GM19193 (cell line): ENCODE results near the gene RUFY3.
A peak's percentile ranks its signal among the peaks of the same experiment; 100 is the strongest.

Experiments used
- POLR2A ChIP-seq: IDR thresholded peaks from 4 replicates; pipeline ENCODE4 v1.6.1; 2011; ENCODE audit not compliant: insufficient read depth, insufficient read length; ENCODE audit errors: extremely low read depth

The RUFY3 gene

DNA sequence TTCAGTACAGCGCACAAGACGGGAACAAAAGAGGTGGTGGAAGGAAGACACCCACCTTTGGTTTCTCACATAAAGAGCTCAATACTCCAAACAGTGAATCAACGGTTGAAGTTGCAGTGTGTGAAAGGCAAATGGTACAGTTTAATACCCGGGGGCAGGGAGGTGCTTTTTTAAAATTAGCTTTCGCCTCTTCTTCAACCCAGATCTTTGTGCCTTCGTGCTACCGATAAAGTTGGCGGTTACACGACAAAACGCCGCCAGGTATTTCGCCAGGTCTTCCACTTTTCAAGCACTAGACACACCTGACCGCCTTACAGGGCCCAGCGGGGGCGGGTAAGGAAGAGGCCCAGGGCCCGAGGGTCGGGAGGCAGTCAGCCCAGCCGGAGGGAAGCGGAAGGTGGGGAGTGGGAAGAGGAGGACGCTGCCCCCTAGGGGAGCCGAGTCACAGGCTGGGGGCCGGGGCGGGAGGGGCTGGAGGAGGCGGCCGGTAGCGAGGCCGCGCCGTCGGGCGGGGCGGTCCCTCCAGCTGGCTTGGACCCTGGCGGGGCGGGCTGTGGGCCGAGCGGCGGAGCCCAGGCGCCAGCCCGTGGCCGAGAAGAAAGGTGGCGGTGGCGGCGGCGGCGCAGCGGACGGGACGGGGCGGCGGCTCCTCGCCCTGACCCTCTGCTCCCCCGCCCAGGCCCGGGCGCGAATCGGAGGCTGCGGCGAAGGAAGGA, 17.4 kb upstream of the RUFY3 start:
- TF ChIP-seq POLR2A, result no peak

DNA sequence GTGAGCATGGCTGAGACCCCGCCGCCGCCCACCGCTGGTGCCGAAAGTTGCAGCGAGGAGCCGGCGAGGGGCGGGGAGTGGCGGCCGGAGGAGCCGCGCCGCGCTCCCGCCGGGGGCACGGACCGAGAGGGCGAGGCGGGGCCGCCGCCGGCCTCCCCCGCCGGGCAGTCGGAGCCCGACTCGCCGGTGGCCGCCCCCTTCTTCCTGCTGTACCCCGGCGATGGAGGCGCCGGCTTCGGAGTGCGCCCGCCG, 16.9 kb upstream of the RUFY3 start:
- no peak for TF ChIP-seq POLR2A

DNA sequence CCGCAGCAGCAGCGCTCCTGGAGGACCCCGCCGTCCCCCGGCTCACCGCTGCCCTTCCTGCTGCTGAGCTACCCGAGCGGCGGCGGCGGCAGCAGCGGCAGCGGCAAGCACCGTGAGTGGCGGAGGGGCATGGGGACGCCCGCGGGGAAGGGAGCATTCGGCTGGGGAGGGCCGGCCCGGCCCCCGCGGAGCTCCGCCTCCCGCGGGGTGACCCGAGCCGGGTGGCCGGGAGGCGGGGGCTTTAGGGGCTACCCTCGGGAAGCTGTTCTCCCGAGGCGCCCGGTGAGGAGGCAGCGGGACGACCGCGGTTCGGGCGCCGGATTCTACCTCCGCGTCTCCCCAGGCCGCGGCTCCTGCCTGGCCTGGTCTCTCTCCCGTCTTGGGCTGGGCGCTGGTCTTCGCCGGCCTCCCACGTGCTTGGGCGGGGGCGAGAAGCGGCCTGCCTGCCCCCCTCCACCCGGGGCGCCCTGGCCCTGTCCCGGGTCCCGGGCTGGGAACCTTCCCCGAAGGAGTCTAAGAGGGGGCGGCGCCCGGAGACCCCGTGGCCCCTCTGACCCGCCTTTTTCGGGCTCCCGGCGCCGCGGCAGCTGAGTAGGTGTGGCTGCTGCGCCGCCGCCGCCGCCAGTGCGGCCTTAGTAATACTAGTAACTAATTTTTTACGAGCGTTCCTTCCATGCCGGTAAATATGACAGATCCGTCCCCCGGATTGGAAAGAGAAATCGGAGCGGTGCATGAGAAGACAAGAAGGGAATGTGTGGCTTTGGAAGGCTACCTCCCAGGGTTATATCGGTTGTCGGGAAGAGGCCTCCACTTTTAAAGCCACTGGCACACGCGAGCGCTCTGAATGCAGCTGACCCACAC, 16.4 kb upstream of the RUFY3 start:
- peak; percentile 47 for TF ChIP-seq POLR2A

DNA sequence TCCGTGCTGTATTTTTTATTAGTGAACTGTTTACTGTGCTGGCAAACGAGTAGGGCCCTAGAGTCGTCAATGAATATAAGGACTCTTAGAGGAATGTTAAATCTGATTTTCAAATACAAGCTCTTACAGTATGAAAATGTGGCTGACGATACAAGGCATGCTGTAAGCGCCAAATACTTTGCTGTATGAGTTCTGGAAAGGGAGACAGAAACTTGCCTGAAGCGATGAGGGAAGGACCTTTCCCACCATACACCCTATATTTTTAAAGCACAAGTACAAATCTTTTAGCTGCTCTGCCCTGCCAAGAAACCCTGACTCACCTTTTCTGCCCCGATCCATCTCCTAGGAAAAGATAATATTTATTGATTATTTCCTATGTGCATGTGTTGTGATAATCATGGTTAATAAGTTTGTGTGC, 15.7 kb upstream of the RUFY3 start:
- TF ChIP-seq POLR2A, result no peak

DNA sequence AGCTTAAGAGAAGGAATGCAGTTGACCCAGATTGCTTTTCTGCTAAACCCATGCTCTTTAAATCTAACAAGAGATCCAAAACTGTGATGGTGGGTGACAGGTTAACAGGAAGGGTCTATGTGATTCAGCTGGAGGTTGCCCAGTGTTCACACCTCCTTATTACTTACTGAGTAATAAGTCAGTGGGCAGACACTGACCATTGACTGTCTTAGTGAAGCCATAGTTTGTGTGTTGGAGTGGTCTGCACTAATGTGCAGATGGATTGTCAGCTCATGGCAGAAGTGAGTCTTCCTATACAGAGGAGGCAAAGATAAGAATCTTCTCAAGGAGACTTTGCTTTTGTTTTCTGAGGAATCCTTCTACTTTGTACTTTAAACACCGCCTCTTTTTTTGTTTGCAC, 15.2 kb upstream of the RUFY3 start:
- no peak for TF ChIP-seq POLR2A

DNA sequence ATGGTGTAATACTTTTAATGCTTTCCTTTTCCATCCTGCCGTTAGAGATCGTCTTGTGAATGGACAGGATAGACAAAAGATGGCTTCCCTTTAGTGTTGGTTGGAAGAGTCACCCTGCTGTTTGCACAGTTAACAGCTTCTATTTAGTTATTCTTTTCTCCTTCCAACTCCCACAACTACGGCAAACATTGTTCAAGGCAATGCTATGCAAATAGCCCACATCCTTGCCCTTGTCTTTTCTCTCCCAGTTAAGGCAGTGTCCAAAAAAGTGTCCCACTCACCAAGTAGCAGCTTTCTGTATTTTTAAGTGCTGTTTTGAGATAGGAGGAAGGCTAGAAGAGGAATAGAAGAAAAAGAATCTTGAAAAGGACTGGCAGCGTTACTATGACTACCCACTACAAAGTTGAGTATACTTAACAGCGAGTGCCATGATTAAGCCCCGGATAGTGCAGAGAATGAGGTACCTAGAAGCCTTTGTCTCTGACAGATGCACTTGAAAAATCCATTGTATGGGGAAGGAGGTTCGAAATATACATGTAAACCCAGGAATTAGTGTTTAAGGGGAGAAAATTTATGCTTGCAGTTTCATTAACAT, 12.1 kb upstream of the RUFY3 start:
- TF ChIP-seq POLR2A, result no peak

DNA sequence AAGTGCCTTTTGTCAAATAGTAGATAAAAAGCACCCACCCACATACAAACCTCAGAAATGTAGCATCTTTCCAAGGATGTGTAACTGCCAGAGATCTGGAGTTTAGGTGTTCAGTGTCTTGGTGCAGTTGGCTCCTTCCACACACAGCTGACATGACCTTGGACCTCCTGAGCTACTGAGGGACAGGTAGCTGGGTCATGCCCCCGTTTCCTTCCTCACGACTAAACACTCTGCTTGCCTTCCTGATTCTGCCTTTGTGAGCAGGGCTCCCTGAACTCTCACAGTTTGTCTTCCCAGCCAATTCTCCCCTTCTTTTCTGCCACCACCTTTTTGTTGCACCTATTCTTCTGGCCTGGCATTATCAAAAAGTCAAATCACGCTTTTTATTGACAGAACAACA, 10.2 kb upstream of the RUFY3 start:
- no peak for TF ChIP-seq POLR2A

DNA sequence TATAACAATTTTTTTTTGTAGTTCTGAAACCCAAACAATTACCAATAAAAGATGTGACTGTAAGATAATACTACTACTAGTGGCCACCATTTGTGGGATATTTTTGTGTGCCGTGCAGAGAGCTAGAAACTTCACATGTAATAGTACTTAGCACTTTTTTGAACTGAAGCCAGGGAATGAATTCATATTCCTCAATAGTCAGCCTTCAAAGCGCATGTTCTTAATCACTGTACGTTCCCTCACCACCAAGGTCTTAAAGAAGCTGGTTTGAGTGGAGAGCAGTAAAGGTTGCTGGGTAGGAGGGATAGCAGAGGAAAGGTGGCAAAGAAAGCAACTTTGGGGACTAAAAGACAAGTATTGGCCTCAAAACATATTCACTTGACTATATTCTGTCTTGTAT, 9.6 kb upstream of the RUFY3 start:
- TF ChIP-seq POLR2A, result no peak

DNA sequence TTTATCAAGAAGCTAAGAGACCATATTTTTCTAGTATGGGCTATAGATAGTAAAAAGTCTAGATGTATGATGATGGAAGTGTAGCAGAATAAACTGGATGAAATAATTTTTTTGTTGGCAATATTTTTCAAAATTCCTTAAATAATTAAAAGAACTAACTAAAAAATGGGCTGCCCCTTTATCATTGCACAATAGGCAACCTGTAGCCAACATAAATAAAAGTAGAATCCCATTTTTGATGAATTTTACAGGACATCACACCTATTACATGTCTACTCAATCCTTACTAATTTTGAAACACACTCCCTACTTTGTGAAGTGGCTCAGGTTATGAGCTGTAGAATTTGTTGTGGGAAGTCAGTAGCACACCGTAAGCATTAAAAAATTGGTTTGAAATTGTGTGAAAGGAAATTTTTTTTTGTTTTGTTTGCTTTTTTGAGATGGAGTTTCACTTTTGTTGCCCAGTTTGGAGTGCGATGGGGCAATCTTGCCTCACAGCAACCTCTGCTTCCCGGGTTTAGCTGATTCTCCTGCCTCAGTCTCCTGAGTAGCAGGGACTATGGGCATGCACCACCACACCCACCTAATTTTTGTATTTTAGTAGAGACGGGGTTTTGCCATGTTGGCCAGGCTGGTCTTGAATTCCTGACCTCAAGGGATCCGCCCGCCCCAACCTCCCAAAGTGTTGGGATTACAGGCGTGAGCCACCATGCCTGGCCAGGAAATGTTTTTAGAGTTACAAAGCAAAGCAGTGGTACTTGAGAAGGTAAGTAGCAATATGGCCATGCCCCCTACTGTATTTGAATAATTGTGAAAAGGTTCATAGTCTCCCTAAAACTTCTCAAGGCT, 8.9 kb upstream of the RUFY3 start:
- TF ChIP-seq POLR2A, result no peak

DNA sequence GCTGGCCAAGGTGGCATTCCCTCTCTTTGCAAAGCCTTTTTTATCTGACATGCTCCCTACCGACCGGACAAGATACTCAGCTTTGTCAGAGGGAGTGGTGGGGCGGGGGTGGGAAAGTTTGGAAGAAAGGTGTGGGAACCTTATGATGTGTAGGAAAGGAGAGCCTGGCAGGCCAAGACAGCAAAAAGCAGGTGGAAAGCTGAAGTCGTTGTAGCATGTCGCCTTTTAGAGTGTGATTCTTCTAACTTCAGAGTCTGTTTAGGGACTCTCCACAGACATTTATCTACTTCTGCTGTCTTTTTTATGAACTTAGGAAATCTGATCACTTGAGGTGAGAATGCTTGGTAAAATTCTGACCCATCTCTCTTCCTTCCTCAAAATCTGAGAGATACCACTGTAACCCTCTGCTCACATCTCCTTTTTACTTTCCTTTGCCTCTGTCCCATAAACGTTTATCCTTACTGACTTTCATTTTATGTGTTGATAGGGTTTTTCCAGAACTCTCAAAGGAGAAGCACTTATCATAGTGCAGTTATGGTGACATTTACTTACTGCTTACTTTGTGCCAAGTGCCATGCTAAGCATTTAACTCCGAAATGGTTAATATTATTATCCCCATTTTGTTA, 8.2 kb upstream of the RUFY3 start:
- TF ChIP-seq POLR2A, result no peak

DNA sequence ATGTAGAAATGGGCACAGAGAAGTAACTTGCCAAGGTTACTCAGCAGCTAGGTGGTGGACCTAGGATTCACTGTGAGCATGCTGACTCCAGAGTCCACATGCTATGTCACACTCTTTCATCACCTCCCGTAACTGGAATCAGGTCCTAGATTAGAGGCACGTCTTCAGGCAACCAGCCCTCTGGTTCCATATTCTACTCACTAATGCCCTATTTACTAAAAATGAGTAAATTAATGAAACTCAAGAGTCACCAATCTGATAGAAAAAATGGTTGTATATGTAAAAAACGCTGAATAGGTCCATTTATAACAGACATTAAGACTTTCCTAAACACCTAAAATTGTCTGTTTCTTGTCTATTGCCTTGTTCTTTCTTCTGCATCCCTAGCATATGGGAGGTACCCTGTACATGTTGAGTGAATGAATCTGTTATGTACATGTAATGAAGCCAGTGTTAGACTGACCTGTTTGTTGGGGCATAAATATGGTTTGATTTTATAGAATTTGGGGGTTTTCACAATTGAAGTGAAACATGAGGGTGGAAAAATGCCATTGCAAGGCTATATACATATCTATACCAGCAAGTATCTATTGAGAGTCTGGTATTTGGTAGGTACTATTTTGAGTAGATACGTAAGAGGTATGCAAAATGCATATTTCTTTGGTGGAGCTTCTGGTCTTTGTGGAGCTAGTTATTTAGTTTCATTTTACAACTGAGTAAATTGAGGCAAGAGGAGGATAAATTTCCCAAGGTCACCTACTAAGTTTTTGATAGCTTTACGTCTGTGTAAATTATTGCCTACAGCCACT, 7.5 kb upstream of the RUFY3 start:
- TF ChIP-seq POLR2A, result no peak

DNA sequence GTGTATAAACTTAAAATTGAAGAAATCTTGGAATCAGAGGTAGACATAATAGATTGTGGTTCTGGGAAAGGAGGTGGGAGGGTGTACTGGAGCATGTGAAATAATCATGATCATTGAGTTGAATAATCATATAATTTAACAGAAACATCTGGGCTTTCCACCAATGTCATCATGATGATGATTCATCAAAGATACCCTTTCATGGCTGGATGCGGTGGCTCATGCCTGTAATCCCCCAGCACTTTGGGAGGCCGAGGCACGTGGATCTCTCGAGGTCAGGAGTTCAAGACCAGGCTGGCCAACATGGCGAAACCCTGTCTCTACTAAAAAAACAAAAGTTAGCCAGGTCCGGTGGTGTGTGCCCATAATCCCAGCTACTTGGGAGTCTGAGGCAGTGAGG, 6.7 kb upstream of the RUFY3 start:
- no peak for TF ChIP-seq POLR2A

DNA sequence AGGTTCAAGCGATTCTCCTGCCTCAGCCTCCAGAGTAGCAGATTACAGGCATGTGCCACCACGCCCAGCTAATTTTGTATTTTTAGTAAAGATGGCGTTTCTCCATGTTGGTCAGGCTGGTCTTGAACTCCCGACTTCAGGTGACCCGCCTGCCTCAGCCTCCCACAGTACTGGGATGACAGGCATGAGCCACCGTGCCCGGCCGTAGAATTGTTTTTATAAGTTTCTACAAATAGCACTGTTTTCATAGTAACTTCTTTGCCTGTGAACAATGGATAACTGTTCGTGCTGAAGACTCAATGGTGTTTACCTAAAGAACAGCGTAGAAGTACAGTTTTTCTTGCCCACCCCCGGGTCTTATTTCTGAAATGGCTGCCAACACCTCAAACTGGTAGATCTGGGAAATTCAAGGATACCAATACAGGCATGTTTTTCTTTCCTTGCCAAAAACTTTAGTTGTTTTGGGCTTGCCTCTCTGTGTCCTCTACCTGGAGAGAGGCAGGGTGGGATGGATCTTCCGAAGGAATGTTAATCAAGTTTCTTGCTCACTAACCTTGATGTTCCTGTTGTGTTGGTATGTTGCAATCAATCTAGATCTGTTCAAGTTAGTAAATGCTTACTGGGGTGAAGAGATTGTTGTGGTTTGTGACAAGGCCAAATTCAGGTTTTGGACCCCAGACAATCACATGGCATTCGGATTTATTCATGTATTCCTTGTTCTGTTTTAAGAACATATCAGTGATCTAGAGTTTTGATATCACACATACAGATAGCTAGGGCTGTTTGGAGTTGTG, 2.8 kb upstream of the RUFY3 start:
- no peak for TF ChIP-seq POLR2A
